HG03354 (cell line): ENCODE data around the gene GREM1.

Source experiments
- ATAC-seq: cut with Tn5 transposase; IDR thresholded peaks from one replicate; pipeline ENCODE4 v1.9.1; 2021; ENCODE audit warnings: mild to moderate bottlenecking; ENCODE audit not compliant: unreplicated experiment, poor library complexity, severe bottlenecking

Gene GREM1

GRCh38 chr15:32717426-32718226, at the start of gene GREM1:
Gene GREM1, plus strand, starts transcription at chr15:32718004. Its CDS starts 12,687 bp downstream, at chr15:32730691.
- ATAC-seq: no peak

- ATAC-seq: no peak
These were observed 48.9 kb upstream of the GREM1 start for GRCh38 chr15:32668942-32669341.

GRCh38 chr15:32669896-32670611, 47.8 kb upstream of the GREM1 start:
- no peak for ATAC-seq

GRCh38 chr15:32670623-32671022, 47.2 kb upstream of the GREM1 start:
- no peak for ATAC-seq

- no peak for ATAC-seq
These were observed 46.2 kb upstream of the GREM1 start for GRCh38 chr15:32671339-32672325.

- no peak for ATAC-seq
These were observed 43.1 kb upstream of the GREM1 start for GRCh38 chr15:32674681-32675080.

GRCh38 chr15:32675466-32675865, 42.3 kb upstream of the GREM1 start:
- ATAC-seq: no peak

- no peak for ATAC-seq
These were observed 41.6 kb upstream of the GREM1 start for GRCh38 chr15:32676169-32676568.

- no peak for ATAC-seq
These were observed 40.5 kb upstream of the GREM1 start for GRCh38 chr15:32677238-32677750.

GRCh38 chr15:32679298-32679690, 38.5 kb upstream of the GREM1 start:
- no peak for ATAC-seq

GRCh38 chr15:32682569-32682968, 35.2 kb upstream of the GREM1 start:
- no peak for ATAC-seq

GRCh38 chr15:32682977-32683630, 34.7 kb upstream of the GREM1 start:
- ATAC-seq: no peak

- no peak for ATAC-seq
These were observed 33.8 kb upstream of the GREM1 start for GRCh38 chr15:32683906-32684584.

- no peak for ATAC-seq
These were observed 32.2 kb upstream of the GREM1 start for GRCh38 chr15:32685576-32685975.

GRCh38 chr15:32687556-32687955, 30.2 kb upstream of the GREM1 start:
- ATAC-seq: no peak

- no peak for ATAC-seq
These were observed 29.6 kb upstream of the GREM1 start for GRCh38 chr15:32688151-32688639.

- ATAC-seq: no peak
These were observed 26.7 kb upstream of the GREM1 start for GRCh38 chr15:32690941-32691688.

- ATAC-seq: no peak
These were observed 26.1 kb upstream of the GREM1 start for GRCh38 chr15:32691689-32692038.
